NT2/D1 (cell line): ENCODE data around the gene BDP1.

Experiments
- SUZ12 ChIP-seq: IDR thresholded peaks from 2 replicates; pipeline ENCODE4 v1.6.1; 2011; ENCODE audit not compliant: insufficient read length, insufficient read depth; ENCODE audit errors: extremely low read depth
- YY1 ChIP-seq: IDR thresholded peaks from 2 replicates; pipeline ENCODE4 v1.6.1; 2011; ENCODE audit not compliant: insufficient read length, insufficient read depth
- ZNF274 ChIP-seq: IDR thresholded peaks from 2 replicates; pipeline ENCODE4 v1.6.1; 2011; ENCODE audit warnings: mild to moderate bottlenecking, low read depth, low read length

DNA sequence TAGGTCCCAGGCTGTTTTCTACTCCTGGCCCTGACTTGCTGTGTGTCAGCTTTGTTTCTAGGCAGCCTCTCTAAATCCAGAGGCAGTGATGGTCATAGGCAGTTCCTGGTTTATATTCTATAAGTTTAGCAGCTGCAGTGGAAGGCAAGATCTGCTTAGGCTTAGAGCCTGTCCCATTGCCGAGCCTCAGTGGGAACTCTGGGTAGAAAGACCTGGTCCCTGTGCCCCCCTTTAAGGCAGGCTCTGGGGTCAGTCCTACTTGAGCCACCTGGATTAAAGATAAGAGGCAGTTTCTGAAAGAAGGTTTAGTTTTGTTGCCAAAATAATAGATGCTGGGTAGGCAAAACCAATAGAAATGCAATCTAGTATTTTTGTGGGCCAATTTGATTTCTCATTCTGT, 145.3 kb downstream of the BDP1 start:
- no peak for TF ChIP-seq YY1
- no peak for TF ChIP-seq SUZ12
- TF ChIP-seq ZNF274, result no peak
